8988T (cell line): ENCODE results near the gene RYR3.
"Not testable (repeated sequence)": the region's sequence is repeated elsewhere in the genome, so short reads cannot be mapped to it uniquely, and the experiment has no call there.

Source experiments
- DNase-seq: peaks from one replicate; pipeline ENCODE4 v3.0.0; 2011

The RYR3 gene

GRCh38 chr15:33598382-33598781, 287.6 kb downstream of the RYR3 start:
- not testable (repeated sequence) for DNase-seq

GRCh38 chr15:33600212-33600611, 289.4 kb downstream of the RYR3 start:
- DNase-seq, result no peak

- DNase-seq, result no peak
Observed at GRCh38 chr15:33601461-33601860, 290.7 kb downstream of the RYR3 start.

- DNase-seq, result no peak
Observed at GRCh38 chr15:33608714-33609113, 297.9 kb downstream of the RYR3 start.

GRCh38 chr15:33612721-33613304, 302.0 kb downstream of the RYR3 start:
- DNase-seq, result no peak

GRCh38 chr15:33616475-33616874, 305.7 kb downstream of the RYR3 start:
- DNase-seq, result no peak

GRCh38 chr15:33618350-33618749, 307.6 kb downstream of the RYR3 start:
- no peak for DNase-seq

- no peak for DNase-seq
Observed at GRCh38 chr15:33621141-33621540, 310.4 kb downstream of the RYR3 start.

- DNase-seq, result no peak
Observed at GRCh38 chr15:33623010-33623409, 312.2 kb downstream of the RYR3 start.

- no peak for DNase-seq
Observed at GRCh38 chr15:33624439-33624838, 313.7 kb downstream of the RYR3 start.

- DNase-seq, result no peak
Observed at GRCh38 chr15:33629647-33630046, 318.9 kb downstream of the RYR3 start.

- DNase-seq, result no peak
Observed at GRCh38 chr15:33636234-33636633, 325.5 kb downstream of the RYR3 start.

GRCh38 chr15:33636958-33637357, 326.2 kb downstream of the RYR3 start:
- DNase-seq, result no peak

GRCh38 chr15:33638453-33638852, 327.7 kb downstream of the RYR3 start:
- no peak for DNase-seq

- DNase-seq, result no peak
Observed at GRCh38 chr15:33639051-33639450, 328.3 kb downstream of the RYR3 start.

GRCh38 chr15:33639456-33639855, 328.7 kb downstream of the RYR3 start:
- no peak for DNase-seq

GRCh38 chr15:33639978-33640377, 329.2 kb downstream of the RYR3 start:
- DNase-seq, result no peak

- no peak for DNase-seq
Observed at GRCh38 chr15:33641069-33641468, 330.3 kb downstream of the RYR3 start.

GRCh38 chr15:33644304-33644703, 333.5 kb downstream of the RYR3 start:
- DNase-seq, result no peak

GRCh38 chr15:33646744-33647143, 336.0 kb downstream of the RYR3 start:
- DNase-seq, result no peak

GRCh38 chr15:33649217-33649933, 338.6 kb downstream of the RYR3 start:
- DNase-seq, result no peak

- DNase-seq, result no peak
Observed at GRCh38 chr15:33654860-33655259, 344.1 kb downstream of the RYR3 start.

GRCh38 chr15:33655488-33655887, 344.7 kb downstream of the RYR3 start:
- no peak for DNase-seq

GRCh38 chr15:33656168-33656567, 345.4 kb downstream of the RYR3 start:
- DNase-seq, result no peak

GRCh38 chr15:33660151-33660550, 349.4 kb downstream of the RYR3 start:
- no peak for DNase-seq
